T-helper 1 cell treated with Interleukin-12 subunit alpha and Interleukin-12 subunit beta and Interleukin-4 antibody, amounts not matched to agents 30 ng/mL and 1 ng/mL, for 36 hours (primary cell): ENCODE measurements around the gene DLG3. TPM values are rescaled to one million over a fixed set of nuclear protein-coding genes. Genes with fewer than 3 reads are reported as not detected.

Experiments used
- intact Hi-C: fragments of 100-400 bp; cut with micrococcal nuclease; formaldehyde crosslinking; loops from one replicate; pipeline ENCODE4 v1.15.1; 2024
- total RNA-seq: library from RNA; stranded (reverse); gene quantifications from 2 replicates; pipeline ENCODE4 v1.2.3, GENCODE V29; 2022

Gene DLG3
- total RNA-seq, 1 donor from 2014 or later = 21.1 TPM

- intact Hi-C loops = no loop called here
These were observed 7.6 kb upstream of the DLG3 start for GRCh38 chrX:70437011-70437410.

DNA sequence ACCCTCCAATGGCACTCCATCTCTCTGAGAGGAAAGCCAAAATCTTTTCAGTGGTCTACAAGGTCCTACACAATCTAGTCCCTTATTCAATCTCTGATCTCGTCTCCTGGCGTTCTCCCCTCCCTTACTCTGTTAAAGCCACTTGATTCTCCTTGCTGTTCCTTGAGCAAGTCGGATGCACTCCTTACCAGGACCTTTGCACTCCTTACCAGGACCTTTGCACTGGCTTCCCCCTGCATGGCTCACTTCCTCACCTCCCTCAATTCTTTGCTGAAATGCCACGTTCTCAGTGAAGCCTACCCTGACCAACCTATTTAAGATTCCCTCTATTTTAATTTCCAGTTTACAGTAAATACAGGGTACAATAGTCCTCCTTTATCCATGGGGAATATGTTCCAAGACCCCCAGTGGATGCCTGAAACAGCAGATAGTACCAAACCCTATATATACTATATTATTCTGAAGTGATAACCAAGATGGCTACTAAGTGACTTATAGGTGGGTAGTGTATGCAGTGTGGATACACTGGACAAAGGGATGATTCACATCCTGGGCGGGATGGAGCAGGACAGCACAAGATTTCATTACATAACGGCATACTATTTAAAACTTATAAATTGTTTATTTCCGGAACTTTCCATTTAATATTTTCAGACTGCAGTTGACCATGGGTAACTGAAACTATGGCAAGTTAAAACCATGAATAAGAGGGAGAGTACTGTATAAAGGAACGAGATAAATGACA lies 6.5 kb upstream of the DLG3 start:
- intact Hi-C loops = no loop called here

DNA sequence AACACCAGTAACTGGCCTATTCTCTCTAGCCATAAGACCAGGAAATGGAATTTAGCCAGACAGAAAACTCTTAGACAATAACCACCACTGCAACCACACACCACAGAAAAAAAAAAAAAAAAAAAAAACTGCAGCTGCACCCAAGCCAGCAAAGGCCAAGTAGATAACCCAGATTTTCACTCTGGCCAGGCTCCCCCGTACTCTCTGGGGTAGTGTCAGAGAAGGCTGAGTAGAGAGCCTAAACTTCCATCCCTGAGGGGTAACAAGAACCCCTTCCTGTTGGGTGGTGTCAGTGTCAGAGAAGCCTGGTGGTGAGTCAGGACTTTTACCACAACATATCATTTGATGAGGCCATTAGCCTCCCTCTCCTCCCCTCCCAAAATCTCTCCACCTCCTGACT lies 5.6 kb upstream of the DLG3 start:
- intact Hi-C loops = no loop called here

DNA sequence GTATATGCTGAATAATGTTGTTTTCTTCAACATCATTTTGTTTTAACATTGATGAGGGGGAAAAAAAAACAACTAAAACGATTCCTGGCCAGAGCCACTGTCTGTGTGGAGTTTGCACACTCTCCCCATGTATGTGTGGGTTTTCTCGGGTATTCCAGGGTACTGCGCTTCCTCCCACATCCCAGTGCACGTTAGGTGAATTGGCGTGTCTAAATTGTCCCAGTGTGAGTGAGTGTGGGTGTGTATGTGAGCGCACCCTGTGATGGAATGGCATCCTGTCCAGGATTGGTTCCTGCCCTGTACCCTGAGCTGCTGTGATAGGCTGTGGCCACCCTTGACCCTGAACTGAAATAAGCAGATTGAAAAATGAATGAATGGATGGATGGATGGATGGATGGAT lies 2.4 kb upstream of the DLG3 start:
- intact Hi-C loops = no loop called here

GRCh38 chrX:70444946-70445656 lies 466 bp downstream of the DLG3 start:
- intact Hi-C loops = no loop called here

GRCh38 chrX:70445951-70446350 lies 1.3 kb downstream of the DLG3 start:
- intact Hi-C loops = no loop called here

GRCh38 chrX:70446380-70447350 lies 2.0 kb downstream of the DLG3 start:
- intact Hi-C loops = no loop called here

DNA sequence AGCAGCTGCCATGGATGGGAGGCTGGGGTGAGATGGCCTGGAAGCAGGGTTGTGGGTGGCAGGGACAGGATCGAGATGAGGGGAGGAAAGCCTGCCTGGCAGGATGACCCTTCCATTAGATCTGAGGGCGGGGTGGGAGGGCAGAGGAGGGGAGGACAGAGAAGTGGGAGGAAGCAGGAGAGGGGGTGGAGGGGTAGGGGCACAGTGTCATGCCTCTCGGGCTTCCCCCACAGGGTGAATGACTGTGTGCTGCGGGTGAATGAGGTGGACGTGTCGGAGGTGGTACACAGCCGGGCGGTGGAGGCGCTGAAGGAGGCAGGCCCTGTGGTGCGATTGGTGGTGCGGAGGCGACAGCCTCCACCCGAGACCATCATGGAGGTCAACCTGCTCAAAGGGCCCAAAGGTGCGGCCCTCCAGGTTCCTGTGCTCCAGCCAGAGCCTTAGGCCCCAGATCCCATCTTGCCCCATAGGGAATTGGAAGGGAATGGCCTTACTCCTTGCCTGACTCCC lies 4.9 kb downstream of the DLG3 start:
- intact Hi-C loops = no loop called here

DNA sequence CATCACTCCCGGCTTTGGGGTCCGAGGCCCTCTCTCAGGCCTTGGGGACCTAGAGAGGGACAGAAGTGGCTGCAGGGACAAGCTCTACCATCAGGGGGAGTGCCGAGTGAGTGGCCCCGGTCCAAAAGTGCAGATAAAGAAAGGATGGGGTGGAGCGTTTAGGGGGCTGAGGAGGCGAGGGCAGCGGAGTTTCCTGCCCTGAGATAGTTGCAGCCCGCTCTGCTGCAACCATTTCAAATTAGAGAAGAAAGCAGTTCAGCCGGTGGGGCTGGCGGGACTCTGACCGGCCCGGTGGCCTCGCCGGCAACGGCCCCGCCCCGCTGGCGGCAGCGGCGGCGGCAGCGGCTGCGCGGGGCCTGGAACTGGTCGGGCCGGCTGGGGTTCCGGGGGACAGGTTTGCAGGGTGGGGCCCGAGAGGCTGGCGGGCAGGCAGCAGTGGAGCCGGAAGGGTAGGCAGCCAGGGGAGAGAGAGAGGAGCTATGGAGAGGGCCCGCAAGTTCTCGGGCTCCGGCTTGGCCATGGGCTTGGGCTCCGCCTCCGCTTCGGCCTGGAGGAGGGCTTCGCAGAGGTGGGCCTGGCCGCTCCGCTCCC lies 7.6 kb downstream of the DLG3 start:
- intact Hi-C loops = loop anchor here (5.0 to 10.0 kb wide), 6 partner anchors 305 to 1287 kb away; partner anchors contain the start of genes FOXO4, NONO, OGT and PJA1

- intact Hi-C loops = loop anchor here (5.0 to 10.0 kb wide), 6 partner anchors 304 to 1288 kb away; partner anchors contain the start of genes FOXO4, NONO, OGT and PJA1
These were observed 8.5 kb downstream of the DLG3 start for GRCh38 chrX:70453024-70453618.

- intact Hi-C loops = loop anchor here (1.0 to 10.0 kb wide), 15 partner anchors 20 to 1290 kb away; partner anchors contain the start of genes FOXO4, IGBP1, NONO and OGT
These were observed 10.1 kb downstream of the DLG3 start for GRCh38 chrX:70454441-70455365.

- intact Hi-C loops = loop anchor here (1.0 to 10.0 kb wide), 8 partner anchors 49 to 1291 kb away; partner anchors contain the start of genes FOXO4, NONO, OGT and PJA1
These were observed 10.9 kb downstream of the DLG3 start for GRCh38 chrX:70455366-70456202.

- intact Hi-C loops = loop anchor here (1.0 to 10.0 kb wide), 5 partner anchors 200 to 1291 kb away; partner anchors contain the start of genes FOXO4, NONO, OGT and PJA1
These were observed 11.6 kb downstream of the DLG3 start for GRCh38 chrX:70456256-70456655.

GRCh38 chrX:70461026-70461425 lies 16.4 kb downstream of the DLG3 start:
- intact Hi-C loops = no loop called here

DNA sequence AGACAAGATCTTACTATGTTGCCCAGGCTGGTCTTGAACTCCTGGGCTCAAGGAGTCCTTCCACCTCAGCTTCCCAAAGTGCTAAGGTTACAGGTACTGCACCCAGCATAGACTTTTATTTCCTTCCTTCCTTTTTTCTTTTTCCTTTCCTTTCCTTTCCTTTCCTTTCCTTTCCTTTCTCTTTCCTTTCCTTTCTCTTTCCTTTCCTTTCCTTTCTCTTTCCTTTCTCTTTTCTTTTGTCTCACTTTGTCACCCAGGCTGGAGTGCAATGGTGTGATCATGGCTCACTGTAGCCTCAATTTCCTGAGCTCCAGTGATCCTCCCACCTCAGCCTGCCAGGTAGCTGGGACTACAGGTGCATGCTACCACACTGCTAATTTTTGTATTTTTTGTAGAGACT lies 19.4 kb downstream of the DLG3 start:
- intact Hi-C loops = no loop called here

- intact Hi-C loops = no loop called here
These were observed 22.3 kb downstream of the DLG3 start for GRCh38 chrX:70466968-70467367.

DNA sequence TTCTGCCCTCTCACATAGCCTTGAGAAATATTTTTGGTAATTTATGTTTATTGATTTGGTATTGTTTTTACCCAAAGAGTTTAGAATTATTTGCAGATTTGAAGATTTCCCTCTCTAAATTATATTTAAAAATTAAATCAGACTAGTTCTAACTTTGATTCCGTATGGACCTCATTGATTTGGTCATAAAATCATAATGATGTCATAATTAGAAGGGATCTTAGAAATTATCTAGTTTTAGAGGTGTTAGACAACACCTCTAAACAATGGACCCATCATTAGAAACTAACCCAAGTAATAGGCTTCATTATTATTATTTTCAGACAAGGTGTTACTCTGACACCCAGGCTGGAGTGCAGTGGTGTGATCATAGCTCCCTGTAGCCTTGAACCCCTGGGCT lies 24.1 kb downstream of the DLG3 start:
- intact Hi-C loops = no loop called here

DNA sequence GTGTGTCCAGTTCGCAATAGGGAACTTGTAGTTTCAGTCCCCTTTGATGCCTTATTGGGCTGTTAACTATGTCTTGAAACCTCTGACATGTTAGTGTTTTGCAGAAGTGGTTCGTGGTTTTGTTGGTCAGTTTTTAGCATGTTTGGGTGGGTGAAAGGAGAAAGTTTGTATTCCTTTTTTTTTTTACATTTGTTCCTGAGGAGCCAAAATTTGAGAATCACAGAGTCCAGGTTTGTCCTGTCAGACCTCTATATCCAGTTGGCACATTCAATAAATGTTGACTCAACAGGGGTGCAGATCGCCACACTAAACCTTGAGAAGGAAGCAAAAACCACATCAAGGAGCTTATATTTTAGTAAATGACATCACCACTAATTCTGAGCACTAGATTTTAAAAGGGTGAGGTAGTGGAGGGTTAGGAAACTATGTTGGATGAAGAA lies 26.2 kb downstream of the DLG3 start:
- intact Hi-C loops = no loop called here
